ENCODE measurements around the gene TMEM9.
A peak's percentile ranks its signal among the peaks of the same experiment; 100 is the strongest.
"Not testable (repeated sequence)": the region's sequence is repeated elsewhere in the genome, so short reads cannot be mapped to it uniquely, and the experiment has no call there.

TMEM9 gene

DNA sequence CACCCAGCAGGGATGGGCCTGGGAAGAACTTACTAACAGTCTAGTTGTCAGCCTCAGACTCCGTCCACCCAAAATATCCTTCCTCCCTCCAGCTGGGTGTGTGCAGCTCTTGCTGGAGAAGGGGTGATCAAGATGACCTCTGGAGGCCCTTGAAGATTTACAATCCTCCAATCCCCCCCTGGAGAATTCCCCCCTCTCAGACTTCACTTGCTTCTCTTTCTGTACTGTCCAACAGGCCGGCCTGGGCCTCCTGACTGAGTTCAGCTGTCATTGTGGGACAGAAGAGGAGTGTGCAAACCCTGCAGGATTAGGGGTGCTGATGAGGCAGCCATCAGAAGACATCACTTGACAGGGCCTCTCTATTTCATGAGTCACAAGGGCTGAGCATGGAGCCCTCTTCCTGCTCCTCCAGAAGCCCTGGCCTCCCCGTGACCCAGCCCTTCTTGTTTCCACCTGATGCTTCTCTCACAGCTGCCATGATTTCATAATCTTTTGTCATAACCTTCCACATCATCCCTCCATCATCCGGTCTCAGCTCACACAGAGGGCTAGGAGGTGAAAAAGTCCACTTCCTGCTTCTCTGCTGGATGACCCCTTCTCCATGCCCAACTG is 18.8 kb upstream of the TMEM9 start:
- DNase-seq: no peak

DNA sequence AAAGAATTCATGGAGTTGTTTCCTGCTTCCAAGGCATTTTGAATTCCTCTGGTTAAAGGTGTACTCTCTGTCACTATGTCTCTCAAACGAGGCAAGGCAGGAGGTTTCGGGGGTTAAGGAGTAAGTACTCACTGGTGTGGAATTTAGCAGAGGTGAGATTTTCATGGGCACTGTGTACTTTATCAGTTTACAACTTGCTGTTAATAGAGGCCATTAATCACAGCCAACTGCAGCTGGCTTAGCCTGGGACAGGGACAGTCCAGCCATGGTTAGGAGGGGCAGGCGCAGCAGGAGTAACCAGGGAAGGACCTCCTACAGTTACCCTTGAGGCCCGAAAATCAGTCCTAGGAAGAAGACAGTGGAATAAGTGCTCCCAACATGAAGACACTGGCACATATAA is 18.1 kb upstream of the TMEM9 start:
- no peak for DNase-seq

DNA sequence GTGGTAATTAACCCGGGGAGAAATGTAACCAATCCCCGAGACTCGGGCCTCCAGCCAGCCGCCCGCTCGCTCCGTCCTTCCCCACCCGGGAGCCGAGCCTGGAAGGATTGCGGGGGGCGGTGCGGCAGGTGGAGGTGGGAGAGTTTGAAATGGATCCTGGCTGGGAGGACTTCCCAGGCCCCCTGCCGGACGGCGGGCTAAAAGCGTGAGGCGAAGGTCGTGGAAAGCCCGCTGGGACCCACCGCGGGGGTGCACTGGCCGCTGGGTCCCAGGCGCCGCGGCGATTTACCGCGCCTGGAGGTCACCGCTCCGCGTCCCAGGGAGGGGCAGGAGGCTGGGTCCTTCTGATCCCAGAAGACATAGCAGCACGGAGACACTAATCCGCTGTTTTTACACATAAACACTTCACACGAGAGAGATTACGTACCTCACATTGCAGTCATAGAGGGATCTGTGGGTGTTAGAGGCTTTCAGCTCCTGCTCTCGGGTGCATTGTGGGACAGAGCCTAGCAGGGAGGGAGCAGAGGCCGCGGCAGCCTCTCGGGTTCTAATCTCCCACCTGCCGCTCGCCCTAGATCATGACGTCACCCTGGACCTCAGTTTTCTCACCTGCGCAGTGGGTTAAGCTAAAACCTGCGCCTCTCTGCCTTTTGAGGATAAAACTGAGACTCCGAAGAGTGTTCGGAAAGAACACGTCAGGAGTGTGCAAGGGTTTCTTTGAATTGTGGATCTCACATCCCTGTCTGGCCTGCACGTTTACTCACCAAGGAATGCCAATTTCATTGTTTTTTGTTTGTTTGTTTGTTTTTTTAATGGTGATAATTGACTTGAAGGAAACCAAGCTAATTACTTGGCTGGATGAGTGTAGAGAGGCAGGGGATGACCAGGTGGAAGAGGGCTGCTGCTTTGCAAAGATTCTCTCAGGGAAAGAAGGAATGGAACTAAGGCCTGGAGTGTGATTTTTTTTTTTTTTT is 17.1 kb upstream of the TMEM9 start:
- DNase-seq: peak; percentile 82

DNA sequence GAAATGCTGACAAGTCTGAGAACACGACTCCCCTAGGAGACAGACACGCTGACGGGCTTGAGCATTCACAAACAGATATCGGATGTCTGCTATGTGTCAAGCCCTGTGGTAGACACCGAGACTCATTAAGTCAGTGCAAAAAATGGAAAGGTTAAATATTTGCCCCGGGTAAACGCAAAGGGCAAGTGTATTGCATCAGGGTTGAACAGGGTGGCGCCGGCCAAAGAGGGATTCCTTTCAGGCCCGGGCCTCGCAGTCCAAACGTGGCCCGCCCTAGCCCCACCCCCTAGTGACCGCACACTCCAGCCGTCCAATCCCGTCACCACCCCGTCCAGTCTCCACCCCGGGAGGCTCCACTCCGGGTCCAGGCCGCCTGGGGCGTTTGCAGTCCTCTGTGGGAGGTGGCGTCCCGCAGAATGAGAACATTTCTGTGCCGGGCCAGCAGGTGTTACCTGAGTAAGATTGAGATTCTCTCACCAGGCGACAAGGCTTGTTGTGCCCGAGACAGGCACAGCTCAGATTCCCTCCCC is 16.3 kb upstream of the TMEM9 start:
- peak; percentile 90 for DNase-seq

DNA sequence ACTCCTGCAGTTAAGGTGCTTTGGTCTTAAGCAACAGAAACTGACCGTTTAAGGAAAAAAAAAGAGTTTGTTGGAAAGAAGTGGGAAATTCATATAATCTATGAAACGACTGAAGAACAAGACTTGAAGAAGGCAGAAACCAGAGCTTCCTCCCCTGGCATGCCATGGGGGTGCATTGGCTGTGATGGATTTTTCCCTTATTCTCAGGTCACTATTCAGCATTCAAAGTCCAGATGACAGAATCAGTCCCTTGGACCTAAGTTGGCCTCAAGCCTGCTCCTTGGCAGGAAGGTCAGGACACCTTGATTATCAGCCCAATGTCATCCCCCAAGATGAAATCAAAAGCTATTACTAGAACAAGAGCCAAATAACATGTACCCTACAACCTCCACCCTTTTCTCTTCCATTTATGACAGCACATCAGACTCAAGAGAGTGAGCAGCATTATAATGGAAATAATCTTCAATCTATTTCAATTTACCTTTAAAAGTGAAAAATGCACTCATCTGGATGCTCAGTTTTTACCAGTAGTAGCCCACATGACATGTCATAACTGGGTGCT is 15.8 kb upstream of the TMEM9 start:
- DNase-seq: no peak

DNA sequence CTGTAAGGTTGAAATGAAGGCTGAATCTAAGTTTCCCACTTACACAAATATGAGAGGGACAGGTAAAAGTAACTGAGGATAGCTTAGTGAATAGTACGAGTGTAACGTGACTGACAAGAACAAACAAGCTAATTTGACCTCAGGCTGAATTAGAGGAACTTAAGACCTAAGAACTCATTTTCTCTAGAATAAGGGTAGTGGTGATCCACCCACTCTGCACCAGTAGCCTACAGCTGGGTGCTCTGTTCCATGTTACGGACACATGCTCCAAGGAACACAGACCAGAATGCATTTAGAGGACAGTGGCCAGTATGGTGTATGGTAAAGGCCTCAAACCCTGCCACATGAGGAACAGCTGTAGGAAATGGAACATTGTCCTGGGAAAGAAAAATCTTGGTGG is 14.9 kb upstream of the TMEM9 start:
- no peak for DNase-seq

DNA sequence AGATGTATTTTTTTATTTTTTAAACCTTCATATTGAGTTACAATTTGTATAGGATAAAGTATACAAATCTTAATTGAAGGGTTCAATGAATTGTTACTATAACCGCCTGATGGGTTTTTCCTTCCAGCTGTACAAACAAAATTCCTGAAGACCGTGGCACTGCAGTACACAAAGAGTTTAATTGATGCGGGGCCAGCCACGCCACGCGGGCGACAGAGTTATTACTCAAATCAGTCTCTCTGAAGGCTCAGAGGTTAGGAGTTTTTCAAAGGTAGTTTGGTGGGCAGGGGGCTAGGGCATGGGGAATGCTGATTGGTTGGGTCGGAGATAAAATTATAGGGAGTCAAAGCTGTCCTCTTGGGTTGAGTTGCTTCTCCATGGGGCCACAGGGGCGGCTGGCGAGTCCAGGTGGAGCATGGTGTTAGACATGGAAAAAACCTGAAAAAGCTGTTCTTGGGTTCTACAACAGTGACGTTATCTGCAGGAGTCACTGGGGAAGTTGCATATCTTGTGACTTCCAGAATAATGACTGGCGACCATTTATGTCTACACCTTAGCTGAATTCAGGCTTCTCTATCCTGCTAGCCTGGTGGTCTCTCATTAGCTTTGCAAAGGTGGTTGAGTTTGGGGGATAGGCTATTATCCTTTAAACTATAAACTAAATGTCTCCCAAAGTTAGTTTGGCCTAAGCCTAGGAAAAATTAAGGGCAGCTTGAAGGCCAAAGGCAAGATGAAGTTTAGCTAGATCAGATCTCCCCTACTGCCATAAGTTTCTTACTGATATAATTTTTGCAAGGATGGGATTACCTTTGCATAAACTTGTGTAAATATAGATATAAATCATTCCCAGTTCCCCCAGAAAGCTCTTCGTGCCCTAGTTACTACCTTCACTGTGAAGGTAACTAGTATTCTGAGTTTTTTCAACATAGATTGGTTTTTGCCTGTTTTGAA is 13.0 kb upstream of the TMEM9 start:
- DNase-seq: no peak

DNA sequence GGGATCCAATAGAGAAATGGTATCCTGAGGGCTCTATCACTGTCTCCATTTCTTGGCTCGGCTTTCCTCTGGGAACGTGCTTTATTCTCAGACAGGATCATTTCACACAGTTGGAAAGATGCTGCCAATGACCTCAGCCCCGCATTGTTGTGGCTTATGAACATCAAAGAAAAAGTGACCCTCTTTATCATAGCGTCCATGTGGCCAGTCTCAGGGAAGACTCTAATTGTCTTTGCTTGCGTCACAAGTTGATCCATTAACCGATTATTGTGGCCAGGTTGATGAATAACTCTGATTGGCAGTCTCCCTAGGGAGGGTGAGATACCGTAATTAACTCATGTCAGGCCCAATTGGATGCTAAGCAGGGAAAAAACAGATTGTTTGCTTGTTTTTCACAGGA is 10.4 kb upstream of the TMEM9 start:
- no peak for DNase-seq

DNA sequence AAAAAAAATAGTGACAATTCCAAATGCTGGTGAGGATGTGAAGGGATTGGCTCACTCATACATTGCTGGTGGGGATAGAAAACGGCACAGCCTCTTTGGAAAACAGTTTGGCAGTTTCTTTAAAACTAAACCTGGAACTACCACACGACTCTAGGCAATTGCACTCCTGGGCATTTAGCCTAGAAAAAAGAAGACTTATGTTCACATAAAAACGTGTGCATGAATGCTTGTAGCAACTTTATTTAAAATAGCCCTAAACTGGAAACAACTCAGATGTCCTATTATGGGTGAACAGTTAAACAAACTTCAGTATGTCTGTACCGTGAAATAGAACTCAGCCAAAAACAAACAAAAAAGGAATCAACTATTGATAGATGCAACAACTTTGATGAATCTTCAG is 9.4 kb upstream of the TMEM9 start:
- DNase-seq: no peak

DNA sequence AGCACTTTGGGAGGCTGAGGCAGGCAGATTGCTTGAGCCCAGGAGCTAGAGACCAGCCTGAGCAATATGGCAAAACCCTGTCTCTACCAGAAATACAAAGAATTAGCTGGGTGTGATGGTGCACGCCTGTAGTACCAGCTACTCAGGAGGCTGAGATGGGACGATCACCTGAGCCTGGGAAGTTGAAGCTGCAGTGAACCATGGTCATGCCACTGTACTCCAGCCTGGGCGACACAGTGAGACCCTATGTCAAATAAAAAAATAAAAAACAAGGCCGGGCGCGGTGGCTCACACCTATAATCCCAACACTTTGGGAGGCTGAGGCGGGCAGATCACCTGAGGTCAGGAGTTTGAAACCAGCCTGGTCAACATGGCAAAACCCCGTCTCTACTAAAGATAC is 8.8 kb upstream of the TMEM9 start:
- not testable (repeated sequence) for DNase-seq

DNA sequence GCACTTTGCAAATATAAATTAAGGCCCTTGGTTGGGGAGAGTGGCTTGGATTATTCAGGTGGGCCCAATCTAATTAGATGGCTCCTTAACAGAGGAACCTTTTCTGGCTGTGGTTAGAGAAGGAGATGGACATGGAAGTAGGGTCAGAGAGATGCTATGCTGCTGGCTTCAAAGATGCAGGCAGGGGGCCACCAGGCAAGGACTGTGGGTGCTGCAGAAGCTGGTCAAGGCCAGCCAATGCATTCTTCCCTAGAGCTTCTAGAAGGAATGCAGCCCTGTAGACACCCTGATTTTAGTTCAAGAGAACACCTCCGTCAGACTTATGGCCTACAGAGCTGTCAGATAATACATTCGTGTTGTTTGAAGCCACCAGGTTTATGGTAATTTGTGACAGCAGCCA is 3.7 kb upstream of the TMEM9 start:
- no peak for DNase-seq

DNA sequence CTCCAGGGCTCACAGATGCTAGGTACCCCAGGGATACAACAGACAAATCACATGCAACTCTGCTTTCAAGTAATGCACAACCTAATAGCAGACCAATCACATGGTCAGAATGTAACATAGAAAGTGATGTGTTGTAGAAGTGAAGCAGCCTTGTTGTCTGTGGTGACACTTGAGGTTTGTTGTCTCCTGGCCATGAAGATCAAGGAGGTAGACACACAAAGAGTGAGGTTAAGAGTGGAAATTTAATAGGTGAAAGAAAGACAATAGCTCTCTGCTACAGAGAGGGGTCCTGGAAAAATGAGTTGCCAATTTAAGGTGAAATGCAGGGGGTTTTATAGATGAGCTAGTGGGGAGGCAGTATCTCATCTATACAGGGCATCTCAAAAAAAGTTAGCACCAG is 2.5 kb upstream of the TMEM9 start:
- DNase-seq: no peak

DNA sequence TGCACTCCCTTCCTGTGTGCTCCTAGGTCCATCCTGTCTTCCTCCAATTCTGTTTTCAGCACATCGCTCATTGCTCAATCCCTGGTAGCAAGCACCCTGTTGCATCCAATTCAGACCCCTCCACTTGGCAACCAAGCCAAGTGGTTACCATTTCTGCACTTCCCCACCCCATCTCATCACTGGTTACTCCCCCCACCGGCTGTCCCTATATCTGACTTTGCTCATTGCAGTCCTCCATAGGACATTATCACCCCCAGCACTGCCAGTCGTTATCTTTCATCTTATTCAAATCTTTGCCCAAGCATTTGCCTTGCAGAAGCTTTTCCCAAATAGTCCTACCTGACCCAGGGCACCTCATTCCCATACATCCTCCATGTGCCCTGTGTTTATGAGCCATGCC is 2.1 kb upstream of the TMEM9 start:
- DNase-seq: no peak

DNA sequence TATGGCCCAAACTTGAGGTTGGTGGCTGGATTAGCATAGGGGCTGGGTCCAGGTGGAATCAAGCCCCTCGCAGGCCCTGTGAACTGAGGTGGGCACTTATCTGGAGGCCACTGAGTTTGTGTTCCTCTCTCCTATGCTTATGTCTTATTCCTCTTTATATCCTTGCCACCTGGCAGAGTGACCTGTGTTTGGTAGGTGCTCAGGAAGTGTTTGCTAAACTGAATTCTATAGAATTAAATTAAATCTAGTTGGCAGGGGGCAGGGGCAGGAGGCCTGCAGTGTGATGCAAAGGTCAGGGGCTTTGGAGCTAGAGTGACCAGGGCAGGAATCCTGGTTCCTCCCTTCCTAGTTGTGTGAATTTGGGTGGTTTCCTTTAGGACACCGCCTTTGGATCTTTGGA is 1.1 kb upstream of the TMEM9 start:
- no peak for DNase-seq

DNA sequence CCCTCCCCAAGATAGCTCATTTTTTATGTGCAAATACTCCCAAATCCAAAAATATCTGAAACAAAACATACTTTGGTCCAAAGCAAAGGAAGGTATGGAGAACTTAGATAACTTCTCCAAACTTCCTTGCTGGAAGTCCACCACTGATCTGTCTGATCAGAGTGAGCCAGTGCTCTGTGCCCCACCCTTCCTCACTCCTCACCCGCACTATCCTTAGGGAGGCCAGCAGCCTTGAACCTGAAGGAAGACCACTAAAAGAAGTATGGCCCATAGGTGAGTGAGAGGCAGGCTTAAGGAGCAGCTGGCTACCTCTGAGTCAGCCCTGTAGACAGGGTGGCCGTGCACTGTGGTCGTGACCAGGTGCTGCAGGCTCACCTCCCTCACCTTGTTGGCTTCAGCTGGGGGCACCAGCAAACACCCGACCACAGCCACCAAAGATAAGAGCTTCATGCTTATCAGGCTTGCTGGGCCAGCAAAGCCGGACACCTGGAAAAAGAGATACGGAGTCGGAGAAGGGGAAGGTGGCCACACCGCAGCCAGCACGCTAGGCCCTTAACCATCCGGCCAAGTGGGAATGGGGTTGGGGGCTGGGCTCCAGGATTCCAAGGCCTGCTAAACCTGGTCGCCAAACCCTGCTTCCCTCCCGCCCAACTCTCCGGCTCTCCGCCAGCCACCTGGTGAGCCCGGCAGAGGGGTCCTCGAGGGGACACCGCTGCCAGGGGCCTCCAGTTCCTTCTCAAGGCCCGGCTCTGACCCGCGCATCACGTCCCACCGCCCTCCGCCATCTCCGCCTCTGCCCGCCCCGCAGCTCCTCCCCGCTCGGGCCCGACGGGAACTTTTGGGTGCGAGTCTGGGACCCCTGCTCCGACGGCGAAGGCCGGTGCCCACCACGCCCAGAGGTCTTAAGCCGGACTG is 543 bp downstream of the TMEM9 start:
- no peak for DNase-seq

DNA sequence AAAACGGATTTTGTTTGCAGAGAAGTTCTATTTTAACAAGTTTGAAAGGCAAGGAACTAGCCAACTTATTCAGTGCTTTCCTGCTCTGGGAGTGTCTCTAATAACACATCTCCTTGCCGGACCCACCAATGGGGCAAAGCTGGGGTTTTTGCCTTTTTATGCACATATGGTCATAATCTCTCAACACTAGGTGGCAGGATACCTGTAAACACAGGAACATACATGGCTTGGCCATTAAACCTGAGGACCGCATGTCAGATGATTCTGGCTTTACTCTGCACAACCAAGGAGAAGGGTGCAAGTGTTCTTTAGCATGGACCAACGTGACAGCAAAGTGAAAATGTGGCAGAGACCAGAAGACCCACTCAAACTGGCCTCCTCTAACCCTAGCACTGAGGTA is 4.9 kb downstream of the TMEM9 start:
- no peak for DNase-seq

DNA sequence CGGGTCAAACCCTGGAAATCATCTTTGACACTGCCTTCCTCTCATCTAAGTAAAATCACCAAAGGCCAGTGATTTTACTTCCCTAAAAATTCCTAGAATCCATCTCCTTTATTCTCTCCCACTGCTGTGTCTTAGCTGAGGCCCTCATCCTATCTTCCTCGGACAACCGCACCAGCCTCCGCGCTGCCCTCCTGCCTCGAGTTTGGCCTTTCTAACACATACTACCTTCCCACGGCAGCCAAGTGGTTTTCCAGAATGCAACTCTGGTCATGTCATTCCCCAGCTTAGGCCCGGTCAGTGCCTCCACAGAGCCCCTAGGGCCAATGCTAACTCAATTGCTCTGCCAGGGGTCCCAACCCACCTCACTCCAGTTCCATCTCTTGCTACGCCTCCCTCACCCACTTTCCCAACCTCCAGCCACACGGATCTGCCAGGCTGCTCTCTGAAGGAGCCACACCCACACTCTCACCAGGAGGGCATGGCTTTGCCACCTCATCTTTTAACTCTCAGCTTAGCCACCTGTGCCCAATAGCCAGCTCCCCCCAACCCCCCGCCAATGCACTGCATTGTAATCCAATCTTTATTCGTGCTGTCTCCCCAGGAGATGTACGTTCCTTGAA is 6.8 kb downstream of the TMEM9 start:
- no peak for DNase-seq

DNA sequence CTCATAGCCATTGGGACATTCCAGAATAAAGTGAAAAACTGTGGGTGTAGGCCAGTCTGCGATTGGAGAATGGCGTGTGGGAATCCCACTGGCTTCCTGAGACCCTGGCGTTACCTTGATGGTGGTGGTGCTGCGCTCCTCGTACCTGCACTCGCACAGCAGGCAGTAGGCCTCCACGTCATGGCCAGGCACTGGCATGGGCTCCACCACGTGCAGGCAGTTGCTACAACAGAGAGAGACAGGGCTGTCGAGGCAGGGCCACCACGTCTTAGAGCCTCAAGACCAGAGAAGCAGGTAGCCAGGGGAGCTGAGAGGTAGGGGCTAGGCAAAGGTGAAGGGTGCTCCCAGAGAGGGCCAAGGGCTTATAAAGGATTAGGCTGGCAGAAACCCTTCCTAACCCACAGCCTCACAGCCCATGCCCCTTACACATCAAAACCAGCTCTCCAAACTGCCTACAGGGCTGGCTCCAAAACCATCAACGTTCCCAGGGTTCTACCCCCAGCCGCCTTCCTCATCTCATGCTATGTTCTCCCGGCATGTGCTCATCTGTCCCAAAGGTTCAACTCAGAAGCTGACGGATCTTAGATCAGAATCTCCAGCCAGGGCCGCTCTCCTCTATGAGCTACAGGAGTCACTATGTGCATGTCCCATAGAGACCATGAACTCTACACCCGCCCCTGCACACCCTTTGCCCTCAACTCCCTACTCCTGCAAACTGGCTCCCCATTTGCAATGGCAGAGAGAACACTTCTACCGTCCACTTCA is 7.5 kb downstream of the TMEM9 start:
- DNase-seq: no peak

DNA sequence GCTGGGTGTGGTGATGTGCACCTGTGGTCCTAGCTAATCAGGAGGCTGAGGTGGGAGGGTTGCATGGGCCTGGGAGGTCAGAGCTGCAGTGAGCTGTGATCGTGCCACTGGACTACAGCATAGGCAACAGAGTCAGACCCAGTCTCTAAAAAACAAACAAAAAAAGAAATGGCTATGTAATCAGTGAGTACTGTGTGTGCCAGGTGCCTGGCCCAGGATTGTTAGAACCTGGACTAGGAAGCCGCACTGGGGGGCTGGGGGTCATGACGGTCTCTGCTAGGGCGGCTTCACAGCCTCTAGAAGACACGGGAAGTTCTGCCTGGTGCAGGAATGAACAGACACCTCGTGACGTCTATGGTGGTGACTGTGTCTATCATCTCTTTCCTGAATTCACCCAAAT is 8.5 kb downstream of the TMEM9 start:
- DNase-seq: no peak

DNA sequence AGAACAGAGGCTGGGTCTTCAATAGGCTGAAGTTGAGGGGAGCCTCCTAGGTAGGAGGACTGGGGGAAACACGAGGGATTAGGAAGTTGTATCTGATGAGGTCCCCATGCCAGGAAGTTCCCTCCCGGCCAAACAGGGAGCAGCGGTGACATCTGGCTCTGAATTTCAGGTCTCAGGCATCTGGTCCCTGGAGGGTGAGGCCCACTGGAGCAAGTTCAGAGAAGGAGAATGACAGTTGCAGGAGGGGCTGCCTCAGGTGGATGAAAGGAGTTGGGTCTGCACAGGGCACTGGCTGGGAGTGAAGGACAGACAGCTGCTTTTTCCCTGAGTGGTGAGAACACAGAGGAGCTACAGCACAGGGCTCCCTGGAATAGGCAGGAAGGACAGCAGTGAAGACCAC is 9.1 kb downstream of the TMEM9 start:
- DNase-seq: no peak

Data from activated CD8-positive, alpha-beta memory T cell treated with anti-CD3 and anti-CD28 coated beads, Interleukin-2, amount 50 U/mL, for 48 hours (primary cell).